Gastrocnemius medialis (tissue), 4 donors: Measurements from ENCODE around the gene ASXL3.

ENCODE experiments used
- POLR2A ChIP-seq, 2 donors: fragments of 450-650 bp; IDR thresholded peaks; one replicate each; pipeline ENCODE4 v1.6.1; 2017; ENCODE audit warnings: antibody characterized with exemption in 2 of 2, mild to moderate bottlenecking in 2 of 2, moderate library complexity in 2 of 2
- TF ChIP-seq, protein P1 (sequence below), 5 experiments: fragments of 450-650 bp in 3 of 5; fragments of 200-600 bp in 2 of 5; sonication (generic) in 2 of 5; IDR thresholded peaks in 4 of 5; conservative IDR thresholded peaks in 1 of 5; 1 replicate in 4 of 5; 2 replicates in 1 of 5; pipeline ENCODE4 v1.5.1; 2016 to 2019; ENCODE audit warnings: antibody characterized with exemption in 5 of 5, mild to moderate bottlenecking in 3 of 5, moderate library complexity in 3 of 5

DNA sequence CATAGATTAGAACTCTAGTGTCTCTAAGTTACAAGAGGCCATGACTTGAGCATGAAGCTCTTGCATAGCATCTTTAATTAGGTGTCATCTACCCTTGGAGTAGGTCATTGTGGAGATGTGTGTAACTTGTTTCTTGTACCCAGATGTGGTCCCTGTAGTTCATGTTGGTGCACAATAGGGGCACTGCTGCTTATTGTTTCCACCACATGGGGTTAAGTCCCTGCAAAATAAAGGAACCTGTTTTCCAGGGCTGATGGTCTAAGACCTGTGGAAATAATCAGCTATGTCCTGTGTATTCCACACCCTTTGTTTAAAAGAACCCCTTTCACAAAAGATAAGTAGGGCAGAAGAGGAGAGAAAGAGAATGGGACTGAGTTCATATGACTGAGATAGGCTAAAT is 28.6 kb downstream of the ASXL3 start:
- TF ChIP-seq POLR2A (IDR thresholded peaks at IDR 0.05), result no peak
- TF ChIP-seq, protein P1, sequence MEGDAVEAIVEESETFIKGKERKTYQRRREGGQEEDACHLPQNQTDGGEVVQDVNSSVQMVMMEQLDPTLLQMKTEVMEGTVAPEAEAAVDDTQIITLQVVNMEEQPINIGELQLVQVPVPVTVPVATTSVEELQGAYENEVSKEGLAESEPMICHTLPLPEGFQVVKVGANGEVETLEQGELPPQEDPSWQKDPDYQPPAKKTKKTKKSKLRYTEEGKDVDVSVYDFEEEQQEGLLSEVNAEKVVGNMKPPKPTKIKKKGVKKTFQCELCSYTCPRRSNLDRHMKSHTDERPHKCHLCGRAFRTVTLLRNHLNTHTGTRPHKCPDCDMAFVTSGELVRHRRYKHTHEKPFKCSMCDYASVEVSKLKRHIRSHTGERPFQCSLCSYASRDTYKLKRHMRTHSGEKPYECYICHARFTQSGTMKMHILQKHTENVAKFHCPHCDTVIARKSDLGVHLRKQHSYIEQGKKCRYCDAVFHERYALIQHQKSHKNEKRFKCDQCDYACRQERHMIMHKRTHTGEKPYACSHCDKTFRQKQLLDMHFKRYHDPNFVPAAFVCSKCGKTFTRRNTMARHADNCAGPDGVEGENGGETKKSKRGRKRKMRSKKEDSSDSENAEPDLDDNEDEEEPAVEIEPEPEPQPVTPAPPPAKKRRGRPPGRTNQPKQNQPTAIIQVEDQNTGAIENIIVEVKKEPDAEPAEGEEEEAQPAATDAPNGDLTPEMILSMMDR (IDR thresholded peaks at IDR 0.05 in 4 of 5, conservative IDR thresholded peaks at IDR 0.05 in 1 of 5), result no peak
